Activated CD8-positive, alpha-beta T cell treated with anti-CD3 and anti-CD28 coated beads, Interleukin-2, amount 10 ng/mL, durations not matched to agents 7 days and 5 days (primary cell): Measurements from ENCODE around the gene RRBP1. TPM values are rescaled to one million over a fixed set of nuclear protein-coding genes. Genes with fewer than 3 reads are reported as not detected.
"Not testable (repeated sequence)": the region's sequence is repeated elsewhere in the genome, so short reads cannot be mapped to it uniquely, and the experiment has no call there.

ENCODE experiments used
- ATAC-seq: fragments of 150-1000 bp; cut with Tn5 transposase; one replicate; pipeline ENCODE4 v1.10.0; 2021; ENCODE audit warnings: moderate library complexity
- CTCF ChIA-PET: fragments of 350-600 bp; sonication (Branson Sonifier 250); formaldehyde crosslinking; loops from one replicate; lab custom pipeline; 2021; ENCODE audit warnings: antibody characterized with exemption; lab: Charles Lee
- POLR2A ChIA-PET: fragments of 350-600 bp; sonication (Branson Sonifier 250); formaldehyde crosslinking; loops from one replicate; lab custom pipeline; 2021; ENCODE audit warnings: antibody characterized with exemption; lab: Charles Lee
- DNase-seq: peaks from one replicate; pipeline ENCODE4 v3.0.0-alpha.2; 2020
- H3K27ac Mint-ChIP-seq: one replicate; pipeline ENCODE4 v1.8.0; 2021; ENCODE audit warnings: mild to moderate bottlenecking, mixed read lengths
- H3K27me3 Mint-ChIP-seq: one replicate; pipeline ENCODE4 v1.8.0; 2021; ENCODE audit warnings: low read depth, mixed read lengths
- H3K36me3 Mint-ChIP-seq: one replicate; pipeline ENCODE4 v1.8.0; 2021; ENCODE audit warnings: low read depth, mixed read lengths
- H3K4me1 Mint-ChIP-seq: one replicate; pipeline ENCODE4 v1.8.0; 2021; ENCODE audit warnings: low read depth, mixed read lengths
- H3K4me3 Mint-ChIP-seq: one replicate; pipeline ENCODE4 v1.8.0; 2021; ENCODE audit warnings: mild to moderate bottlenecking, mixed read lengths
- H3K9me3 Mint-ChIP-seq: one replicate; pipeline ENCODE4 v1.8.0; 2022; ENCODE audit warnings: mixed read lengths; ENCODE audit not compliant: insufficient read depth
- total RNA-seq, 2 experiments: library from RNA; stranded (reverse); gene quantifications; one replicate each; pipeline ENCODE4 v1.2.3, GENCODE V29; 2021

Gene RRBP1
- total RNA-seq, 2 experiments from 2014 or later = 64.3 to 66.7 TPM

GRCh38 chr20:17716331-17716730 lies 34.3 kb upstream of the RRBP1 start:
- DNase-seq (no peak), ATAC-seq (no peak)
- CTCF ChIA-PET = no interaction called here
- no peaks in the 10 kb centered on the region for H3K27me3 Mint-ChIP-seq
- H3K9me3 Mint-ChIP-seq = no peaks in the 10 kb centered on the region
- POLR2A ChIA-PET = no interaction called here
- no peaks in the 10 kb centered on the region for H3K4me1 Mint-ChIP-seq
- H3K36me3 Mint-ChIP-seq = no peaks in the 10 kb centered on the region
- H3K4me3 Mint-ChIP-seq = no peak overlapping the region
- H3K27ac Mint-ChIP-seq = no peak overlapping the region

- H3K4me1 Mint-ChIP-seq = no peaks in the 10 kb centered on the region
- no peak for DNase-seq
- ChIA-PET CTCF (interaction anchor here (1.8 kb wide), 1 partner anchor 33 kb away, joined by 6 read pairs; the partner anchor contains the start of gene RRBP1), POLR2A (no interaction called here)
- no peak overlapping the region for H3K4me3 Mint-ChIP-seq
- no peak for ATAC-seq
- no peak overlapping the region for H3K27ac Mint-ChIP-seq
- H3K36me3 Mint-ChIP-seq = no peaks in the 10 kb centered on the region
- no peaks in the 10 kb centered on the region for H3K27me3 Mint-ChIP-seq
- no peaks in the 10 kb centered on the region for H3K9me3 Mint-ChIP-seq
Measured at GRCh38 chr20:17715075-17715474, 33.0 kb upstream of the RRBP1 start.

GRCh38 chr20:17714597-17714996 lies 32.6 kb upstream of the RRBP1 start:
- no peak for DNase-seq
- H3K9me3 Mint-ChIP-seq = no peaks in the 10 kb centered on the region
- H3K4me1 Mint-ChIP-seq = no peaks in the 10 kb centered on the region
- ChIA-PET POLR2A (interaction anchor here (0.7 kb wide), 1 partner anchor 60 kb away, joined by 3 read pairs; no protein-coding TSS in a partner anchor), CTCF (interaction anchor here (1.8 kb wide), 1 partner anchor 32 kb away, joined by 6 read pairs; the partner anchor contains the start of gene RRBP1)
- no peak overlapping the region for H3K27ac Mint-ChIP-seq
- no peak overlapping the region for H3K4me3 Mint-ChIP-seq
- no peak for ATAC-seq
- no peaks in the 10 kb centered on the region for H3K36me3 Mint-ChIP-seq
- H3K27me3 Mint-ChIP-seq = no peaks in the 10 kb centered on the region

- Mint-ChIP-seq H3K4me3 (no peak overlapping the region), H3K36me3 (no peaks in the 10 kb centered on the region), H3K27me3 (no peaks in the 10 kb centered on the region), H3K9me3 (no peaks in the 10 kb centered on the region), H3K27ac (no peak overlapping the region), H3K4me1 (no peaks in the 10 kb centered on the region)
- ATAC-seq (no peak), DNase-seq (no peak)
- ChIA-PET CTCF (no interaction called here), POLR2A (no interaction called here)
Measured at GRCh38 chr20:17712708-17713107, 30.7 kb upstream of the RRBP1 start.

GRCh38 chr20:17712201-17712600 lies 30.2 kb upstream of the RRBP1 start:
- no peak for DNase-seq
- H3K27ac Mint-ChIP-seq = no peak overlapping the region
- POLR2A ChIA-PET = no interaction called here
- H3K4me3 Mint-ChIP-seq = no peak overlapping the region
- no peaks in the 10 kb centered on the region for H3K36me3 Mint-ChIP-seq
- no peak for ATAC-seq
- H3K27me3 Mint-ChIP-seq = no peaks in the 10 kb centered on the region
- H3K4me1 Mint-ChIP-seq = no peaks in the 10 kb centered on the region
- CTCF ChIA-PET = no interaction called here
- H3K9me3 Mint-ChIP-seq = no peaks in the 10 kb centered on the region

- DNase-seq (no peak), ATAC-seq (no peak)
- Mint-ChIP-seq H3K4me1 (no peaks in the 10 kb centered on the region), H3K4me3 (no peak overlapping the region), H3K27me3 (no peaks in the 10 kb centered on the region), H3K9me3 (no peaks in the 10 kb centered on the region), H3K36me3 (no peaks in the 10 kb centered on the region), H3K27ac (no peak overlapping the region)
- ChIA-PET POLR2A (no interaction called here), CTCF (no interaction called here)
Measured at GRCh38 chr20:17711267-17711627, 29.2 kb upstream of the RRBP1 start.

- ChIA-PET POLR2A (no interaction called here), CTCF (interaction anchor here (1.0 kb wide), 1 partner anchor 9 kb away, joined by 3 read pairs; no protein-coding TSS in a partner anchor)
- no peaks in the 10 kb centered on the region for H3K9me3 Mint-ChIP-seq
- no peak for DNase-seq
- no peak overlapping the region for H3K27ac Mint-ChIP-seq
- no peaks in the 10 kb centered on the region for H3K27me3 Mint-ChIP-seq
- no peaks in the 10 kb centered on the region for H3K36me3 Mint-ChIP-seq
- H3K4me1 Mint-ChIP-seq = no peaks in the 10 kb centered on the region
- ATAC-seq = no peak
- no peak overlapping the region for H3K4me3 Mint-ChIP-seq
Measured at GRCh38 chr20:17710379-17711266, 28.6 kb upstream of the RRBP1 start.

- CTCF ChIA-PET = interaction anchor here (1.0 kb wide), 1 partner anchor 10 kb away, joined by 3 read pairs; no protein-coding TSS in a partner anchor
- Mint-ChIP-seq H3K4me3 (no peak overlapping the region), H3K27me3 (no peaks in the 10 kb centered on the region), H3K4me1 (no peaks in the 10 kb centered on the region), H3K36me3 (no peaks in the 10 kb centered on the region), H3K9me3 (no peaks in the 10 kb centered on the region), H3K27ac (no peak overlapping the region)
- no peak for ATAC-seq
- DNase-seq = no peak
- POLR2A ChIA-PET = no interaction called here
Measured at GRCh38 chr20:17709361-17710293, 27.6 kb upstream of the RRBP1 start.

GRCh38 chr20:17708675-17709360 lies 26.8 kb upstream of the RRBP1 start:
- H3K36me3 Mint-ChIP-seq = no peaks in the 10 kb centered on the region
- H3K4me3 Mint-ChIP-seq = no peak overlapping the region
- no peak overlapping the region for H3K27ac Mint-ChIP-seq
- no peaks in the 10 kb centered on the region for H3K4me1 Mint-ChIP-seq
- H3K27me3 Mint-ChIP-seq = no peaks in the 10 kb centered on the region
- POLR2A ChIA-PET = no interaction called here
- DNase-seq (no peak), ATAC-seq (no peak)
- CTCF ChIA-PET = no interaction called here
- no peaks in the 10 kb centered on the region for H3K9me3 Mint-ChIP-seq

- ATAC-seq, H3K36me3 Mint-ChIP-seq, DNase-seq, H3K4me1 Mint-ChIP-seq, CTCF ChIA-PET, H3K27ac Mint-ChIP-seq, H3K4me3 Mint-ChIP-seq, POLR2A ChIA-PET, H3K9me3 Mint-ChIP-seq, H3K27me3 Mint-ChIP-seq: not testable (repeated sequence)
Measured at GRCh38 chr20:17707951-17708350, 25.9 kb upstream of the RRBP1 start.

- POLR2A ChIA-PET = no interaction called here
- Mint-ChIP-seq H3K9me3 (no peaks in the 10 kb centered on the region), H3K27me3 (no peaks in the 10 kb centered on the region), H3K4me3 (no peak overlapping the region), H3K4me1 (no peaks in the 10 kb centered on the region), H3K27ac (no peak overlapping the region), H3K36me3 (no peaks in the 10 kb centered on the region)
- CTCF ChIA-PET = no interaction called here
- ATAC-seq = no peak
- no peak for DNase-seq
Measured at GRCh38 chr20:17706632-17707031, 24.6 kb upstream of the RRBP1 start.
